T47D (cell line): ENCODE measurements around the gene XRCC3.

Experiments used
- DNase-seq, 2 experiments: peaks; one replicate each; pipeline versions ENCODE4 v3.0.0 to v3.0.0-alpha.2; 2011 to 2012; ENCODE audit warnings: low read depth in 1 of 2, low spot score in 1 of 2
- JUND ChIP-seq: IDR thresholded peaks from 2 replicates; pipeline ENCODE4 v1.6.1; 2012; ENCODE audit warnings: low read depth
- in situ Hi-C: cut with HindIII; loops from 2 replicates; pipeline ENCODE4 v1.10.0; 2016; ENCODE audit warnings: low sequenced_read_pairs, low pct_unique_long_range_greater_than_20kb

XRCC3 gene

DNA sequence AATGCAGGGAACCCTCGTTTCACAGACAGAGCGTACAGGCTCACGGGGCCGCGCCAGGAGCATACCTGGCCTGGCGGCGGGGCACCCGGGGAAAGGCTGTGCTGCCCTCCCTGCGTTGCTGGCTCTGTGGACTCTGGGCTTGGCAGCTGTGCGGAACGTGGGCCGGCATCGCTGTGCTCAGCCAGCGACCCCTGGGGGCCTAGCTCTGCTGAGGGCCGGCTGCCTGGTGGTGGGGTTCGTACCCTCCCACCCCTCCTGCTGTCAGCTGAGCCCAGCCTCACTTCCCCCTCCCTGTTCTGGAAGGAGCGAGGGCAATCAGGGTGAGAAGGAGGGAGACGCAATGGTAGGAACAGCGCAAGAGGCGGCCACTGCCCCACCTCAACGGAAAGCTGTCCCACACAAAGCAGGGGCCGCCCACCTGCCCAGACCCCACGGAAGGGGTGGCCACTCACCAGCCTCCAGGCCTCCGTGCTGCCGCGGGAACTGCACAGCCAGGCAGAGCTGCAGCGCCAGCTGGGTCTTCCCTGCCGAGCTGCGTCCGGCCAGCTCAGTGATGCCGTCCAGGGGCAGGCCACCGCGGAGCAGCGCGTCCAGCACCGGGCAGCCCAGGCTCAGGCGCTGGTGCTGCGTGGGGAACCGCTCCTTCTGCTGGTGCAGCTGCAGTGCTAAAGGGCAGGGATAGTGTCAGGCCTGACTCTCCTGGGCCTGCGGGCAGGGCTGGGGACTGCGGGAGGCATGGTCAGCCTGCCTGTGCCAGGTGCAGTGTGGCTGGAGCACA lies 8.5 kb downstream of the XRCC3 start:
- TF ChIP-seq JUND, result no peak
- in situ Hi-C loops, result no loop called here
- no peak for DNase-seq

- TF ChIP-seq JUND, result no peak
- in situ Hi-C loops, result no loop called here
- DNase-seq, result no peak
These were observed 9.6 kb downstream of the XRCC3 start for GRCh38 chr14:103705504-103706284.

DNA sequence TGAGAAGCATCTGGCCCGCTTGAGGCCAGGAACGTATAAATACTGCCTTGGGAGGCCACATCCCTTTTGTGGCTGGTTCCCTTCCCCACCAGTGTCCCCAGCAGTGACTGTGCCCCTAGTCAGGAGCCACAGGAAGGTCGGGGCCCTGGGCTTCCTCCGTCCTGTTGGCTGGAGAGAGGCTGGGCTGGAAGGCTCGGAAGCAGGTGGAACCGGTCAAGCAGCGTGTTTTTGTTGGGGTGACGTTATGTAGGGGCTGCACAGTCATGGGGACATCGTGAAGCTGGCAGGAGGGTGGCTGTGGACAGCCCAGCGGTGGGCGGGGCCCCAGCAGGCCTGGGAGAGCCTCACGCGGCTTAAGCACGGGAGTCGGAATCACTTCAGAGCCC lies 10.1 kb downstream of the XRCC3 start:
- DNase-seq, result no peak
- TF ChIP-seq JUND, result no peak
- in situ Hi-C loops, result no loop called here

DNA sequence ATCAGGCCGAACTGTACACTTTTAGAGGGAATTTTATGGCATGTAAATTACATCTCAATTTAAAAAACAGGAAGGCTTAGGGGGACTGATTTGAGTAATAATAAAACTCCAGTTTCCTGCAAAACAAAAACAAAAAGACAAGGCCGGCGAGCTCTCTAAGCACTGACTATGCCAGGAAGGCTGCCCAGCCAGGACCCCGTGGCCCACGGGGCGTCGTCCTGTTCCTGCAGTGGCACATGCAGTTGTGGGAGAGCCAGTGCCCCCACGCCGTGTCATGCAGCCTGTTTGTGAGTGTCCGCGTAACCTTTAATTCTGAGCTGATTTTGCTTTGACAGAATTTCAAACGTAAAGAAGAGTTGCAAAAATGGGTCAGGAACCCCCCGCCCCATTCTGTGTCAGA lies 10.5 kb downstream of the XRCC3 start:
- no peak for DNase-seq
- in situ Hi-C loops, result no loop called here
- no peak for TF ChIP-seq JUND

GRCh38 chr14:103703433-103704385 lies 11.5 kb downstream of the XRCC3 start:
- in situ Hi-C loops, result no loop called here
- no peak for TF ChIP-seq JUND
- DNase-seq, result no peak

GRCh38 chr14:103702497-103703432 lies 12.5 kb downstream of the XRCC3 start:
- in situ Hi-C loops, result no loop called here
- no peak for TF ChIP-seq JUND
- DNase-seq, result no peak

DNA sequence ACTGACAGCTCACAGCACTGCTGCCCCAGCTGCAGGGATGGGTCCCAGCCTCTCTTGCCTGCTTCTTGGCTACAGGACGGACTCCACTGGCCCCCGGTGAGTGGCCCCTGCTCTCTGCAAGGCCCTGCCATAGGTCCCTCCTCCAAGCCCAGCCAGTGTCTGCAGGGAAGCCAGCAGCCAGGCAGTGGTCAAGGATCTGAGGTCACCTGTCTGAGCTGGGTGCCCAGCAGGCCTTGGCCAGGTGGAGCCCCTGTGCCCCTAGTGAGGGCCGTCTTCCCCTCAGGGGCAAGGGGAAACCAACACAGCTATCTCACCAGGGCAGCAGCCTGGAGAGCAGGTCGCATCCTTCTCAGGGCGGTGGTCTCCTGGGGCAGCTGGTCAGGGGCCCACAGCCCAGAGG lies 13.2 kb downstream of the XRCC3 start:
- DNase-seq, result no peak
- in situ Hi-C loops, result no loop called here
- no peak for TF ChIP-seq JUND

GRCh38 chr14:103700753-103701490 lies 14.3 kb downstream of the XRCC3 start:
- TF ChIP-seq JUND, result no peak
- in situ Hi-C loops, result no loop called here
- no peak for DNase-seq

DNA sequence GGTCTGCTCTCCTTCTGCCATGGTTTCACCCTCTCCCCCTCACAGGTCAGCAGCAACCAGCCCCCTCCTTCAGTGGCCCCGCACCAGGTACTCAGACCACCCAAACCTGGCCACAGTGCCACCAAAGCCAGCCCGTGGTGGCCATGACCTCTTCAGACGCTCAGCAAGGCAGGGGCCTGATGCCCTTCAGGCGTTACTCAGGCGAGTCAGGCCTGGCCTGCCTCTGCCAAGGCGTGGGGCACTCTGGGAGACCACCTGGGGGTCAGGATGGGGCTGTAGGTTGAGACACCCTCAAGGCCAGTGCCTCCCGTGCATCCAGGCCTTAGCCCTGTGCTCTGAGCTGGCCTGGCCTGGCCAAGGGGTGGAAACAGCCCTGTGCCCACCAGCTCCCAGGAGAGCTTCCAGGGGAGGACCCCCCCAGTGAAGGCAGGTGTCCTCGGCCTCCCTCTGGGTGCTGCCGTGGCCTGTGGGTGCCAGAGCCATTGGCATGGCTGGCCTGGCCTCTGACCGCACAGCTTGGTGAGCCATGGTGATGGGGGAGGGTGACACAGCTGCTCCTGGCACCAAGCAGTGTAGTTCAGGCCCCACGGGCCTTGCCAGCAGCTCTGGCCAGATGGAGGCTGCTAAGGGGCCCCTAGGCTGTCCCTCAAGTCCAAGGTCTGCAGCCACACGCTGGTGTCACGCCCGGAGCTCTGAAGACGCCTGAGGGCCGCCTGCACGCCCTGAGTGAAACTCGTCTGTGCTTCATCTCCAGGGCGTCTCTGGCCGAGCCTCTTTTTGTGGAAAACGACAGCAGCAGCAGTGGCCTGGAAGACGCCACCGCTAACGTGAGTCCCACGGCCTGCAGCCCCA lies 15.1 kb downstream of the XRCC3 start:
- no peak for DNase-seq
- no peak for TF ChIP-seq JUND
- in situ Hi-C loops, result no loop called here

GRCh38 chr14:103699261-103699661 lies 16.0 kb downstream of the XRCC3 start:
- no peak for TF ChIP-seq JUND
- in situ Hi-C loops, result no loop called here
- DNase-seq, result no peak
